Stimulated activated CD4-positive, alpha-beta T cell treated with anti-CD3 and anti-CD28 coated beads, Interleukin-4, amount 100 ng/mL, for 48 hours (primary cell): Measurements from ENCODE around the gene VAC14.
A peak's percentile ranks its signal among the peaks of the same experiment; 100 is the strongest.
"Not testable (repeated sequence)": the region's sequence is repeated elsewhere in the genome, so short reads cannot be mapped to it uniquely, and the experiment has no call there.

Experiments used
- DNase-seq, 2 donors: peaks; one replicate each; pipeline ENCODE4 v3.0.0-alpha.2; 2020; ENCODE audit warnings: low read depth in 2 of 2

Gene VAC14

GRCh38 chr16:70800781-70801480 lies at the start of gene VAC14:
TSS of gene VAC14 (minus strand) at chr16:70801158. CDS start at chr16:70800900, 258 bp downstream.
- DNase-seq, result peak; percentile 94 to 97

GRCh38 chr16:70823498-70824118 lies 22.6 kb upstream of the VAC14 start:
- DNase-seq, result not testable (repeated sequence)

- DNase-seq, result not testable (repeated sequence)
Observed at GRCh38 chr16:70822734-70823133, 21.8 kb upstream of the VAC14 start.

DNA sequence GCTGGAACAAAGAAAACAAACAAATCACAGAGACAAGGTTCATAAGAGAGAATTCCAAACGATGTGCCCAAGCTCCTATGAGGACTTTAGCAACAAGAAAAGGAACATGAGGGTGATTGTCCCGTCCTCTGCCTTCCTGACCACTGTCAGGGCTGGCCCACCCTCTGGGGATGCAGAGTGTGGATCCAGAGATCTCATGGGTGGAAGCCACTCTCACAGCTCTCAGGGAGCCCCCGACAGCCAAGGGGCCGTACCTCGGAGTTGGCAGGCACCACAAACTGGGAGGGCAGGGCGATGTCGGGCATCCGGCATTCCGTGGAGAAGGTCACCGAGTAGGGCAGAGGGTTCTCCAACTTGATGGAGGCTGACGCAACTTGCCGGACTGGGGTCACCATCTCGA lies 17.1 kb upstream of the VAC14 start:
- not testable (repeated sequence) for DNase-seq

- no peak for DNase-seq
Observed at GRCh38 chr16:70809392-70810060, 8.6 kb upstream of the VAC14 start.

- no peak for DNase-seq
Observed at GRCh38 chr16:70808371-70808770, 7.4 kb upstream of the VAC14 start.

DNA sequence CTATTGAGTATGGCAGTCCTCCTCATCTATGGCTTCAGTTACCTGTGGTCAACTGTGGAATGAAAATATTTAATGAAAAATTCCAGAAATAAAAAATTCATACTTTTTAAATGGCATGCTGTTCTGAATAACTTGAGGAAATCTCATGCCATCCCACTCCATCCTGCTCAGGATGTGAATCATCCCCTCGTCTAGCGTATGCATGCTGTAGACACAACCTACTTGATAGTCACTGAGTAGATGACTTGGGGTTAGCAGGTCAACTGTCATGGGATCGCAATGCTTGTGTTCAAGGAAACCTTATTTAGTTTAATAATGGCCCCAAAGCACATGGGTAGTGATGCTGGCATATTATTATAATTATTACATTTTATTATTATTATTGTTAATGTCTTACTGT lies 4.8 kb upstream of the VAC14 start:
- no peak for DNase-seq

DNA sequence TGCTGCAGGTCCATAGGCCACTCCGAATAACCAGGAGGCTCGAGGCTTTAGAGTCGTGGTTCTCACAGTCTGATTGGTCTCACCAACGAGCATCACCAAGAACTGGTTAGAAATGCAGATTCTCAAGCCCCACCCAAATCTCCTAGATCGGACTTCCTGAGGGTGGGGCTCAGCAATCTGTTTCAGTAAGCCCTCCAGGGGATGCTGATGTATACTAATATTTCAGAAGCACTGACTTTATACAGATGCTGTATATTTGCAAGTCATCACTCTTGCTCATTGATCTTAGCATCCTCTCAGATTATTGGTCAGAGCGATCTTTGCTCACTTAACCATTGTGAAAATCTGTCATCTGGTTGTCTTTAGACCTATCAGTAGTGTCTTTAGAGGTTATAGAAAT lies 4.4 kb upstream of the VAC14 start:
- DNase-seq, result no peak

DNA sequence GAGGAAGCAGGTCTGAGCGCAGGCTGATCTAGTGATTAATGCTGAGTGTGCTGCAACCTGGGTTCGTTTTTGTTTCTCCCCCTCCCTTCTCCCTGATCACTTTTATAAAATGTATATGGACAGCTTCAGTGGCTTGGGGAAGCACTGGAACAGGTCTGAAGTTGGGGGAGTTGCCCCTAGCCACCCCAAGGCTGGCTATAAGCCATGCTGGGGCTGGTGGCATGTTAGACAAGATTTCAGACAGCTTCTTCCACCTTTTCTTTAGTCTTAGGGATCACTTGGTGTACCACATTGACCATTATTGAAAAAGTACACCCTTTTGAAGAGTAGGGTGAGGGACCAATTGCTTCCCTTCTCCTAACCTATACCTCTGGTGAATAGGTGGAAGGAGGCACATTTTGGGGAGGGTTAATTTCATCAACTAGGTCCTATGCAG lies 3.8 kb upstream of the VAC14 start:
- DNase-seq, result no peak

- DNase-seq, result no peak
Observed at GRCh38 chr16:70804153-70804733, 3.3 kb upstream of the VAC14 start.

DNA sequence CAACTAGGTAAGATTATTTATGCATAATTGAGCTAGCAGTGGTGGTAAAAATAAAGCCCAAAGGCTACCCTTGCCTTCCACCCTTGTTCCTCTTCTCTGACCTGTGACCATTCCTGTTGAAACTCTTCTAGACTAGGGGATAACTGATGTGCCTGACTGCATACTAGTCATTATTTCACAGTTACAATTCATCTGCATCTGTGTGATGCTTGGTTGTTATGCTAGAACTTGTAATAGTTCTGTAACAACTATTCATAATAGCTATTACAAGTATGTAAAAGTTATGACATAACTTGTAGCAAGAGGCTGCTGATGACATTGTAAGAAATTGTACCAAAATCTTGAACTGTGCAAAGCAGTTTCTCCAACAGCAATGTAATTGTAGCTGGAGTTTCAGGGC lies 2.4 kb upstream of the VAC14 start:
- DNase-seq, result no peak

DNA sequence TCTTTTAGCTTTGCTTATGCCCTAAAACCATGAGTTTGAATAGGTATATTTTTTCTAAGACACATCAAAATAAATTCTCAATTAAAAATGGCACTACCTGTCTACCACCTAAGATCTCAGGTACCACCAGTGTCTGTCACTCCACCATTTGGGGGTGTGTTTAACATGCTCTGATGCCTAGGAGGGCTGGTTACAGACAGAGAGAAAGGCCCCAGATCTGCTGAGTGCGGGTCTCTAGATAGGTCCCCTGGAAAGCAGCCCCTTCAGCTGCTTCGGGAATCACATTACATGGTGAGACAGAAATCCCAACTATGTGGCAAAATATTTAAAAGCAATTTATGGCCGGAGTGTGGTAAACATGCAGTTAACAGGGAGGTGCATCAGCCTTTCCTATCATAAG lies 653 bp upstream of the VAC14 start:
- no peak for DNase-seq

DNA sequence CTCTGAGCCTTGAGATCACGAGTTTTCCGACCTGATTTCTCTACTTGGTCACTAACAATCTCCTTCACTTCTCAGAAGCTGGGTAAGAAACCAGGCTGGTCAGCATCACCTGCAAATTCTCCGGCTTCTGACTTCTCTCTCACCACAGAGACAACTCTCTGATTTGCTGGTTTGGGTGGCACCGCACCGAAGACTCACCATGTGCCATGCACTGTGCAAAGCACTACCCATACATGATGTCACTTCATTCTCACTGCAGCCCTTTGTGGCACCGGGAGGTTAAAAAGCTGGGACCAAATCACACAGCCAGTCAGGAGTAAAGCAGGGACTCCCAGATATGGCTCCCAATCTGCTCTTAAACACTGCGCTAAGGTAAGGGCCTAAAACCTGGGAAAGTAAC lies 647 bp downstream of the VAC14 start:
- no peak for DNase-seq

- DNase-seq, result no peak
Observed at GRCh38 chr16:70796301-70796700, 4.7 kb downstream of the VAC14 start.

DNA sequence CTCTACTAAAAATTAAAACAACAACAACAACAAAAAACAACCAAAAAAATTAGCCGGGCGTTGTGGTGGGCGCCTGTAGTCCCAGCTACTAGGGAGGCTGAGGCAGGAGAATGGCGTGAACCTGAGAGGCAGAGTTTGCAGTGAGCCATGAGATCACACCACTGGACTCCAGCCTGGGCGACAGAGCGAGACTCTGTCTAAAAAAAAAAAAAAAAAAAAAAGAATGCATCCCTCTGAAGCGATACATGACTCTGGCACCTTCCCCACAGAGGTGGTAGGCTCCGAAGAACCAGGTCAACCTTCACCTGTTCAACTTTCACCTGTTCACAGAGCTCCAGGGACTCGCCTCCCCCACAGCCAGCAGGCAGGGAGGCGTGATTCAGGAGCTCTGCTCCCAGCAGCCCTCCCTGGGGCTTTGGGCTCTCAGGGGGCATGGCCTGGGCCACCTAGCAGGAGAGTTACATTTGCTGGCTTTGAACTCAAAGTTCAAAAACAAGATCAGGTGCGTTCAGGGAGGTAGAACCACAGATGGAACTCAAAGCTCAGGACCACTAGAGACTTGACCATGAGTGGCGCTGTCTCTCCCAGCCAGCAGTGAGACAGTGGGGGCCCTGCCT lies 5.6 kb downstream of the VAC14 start:
- DNase-seq, result no peak

GRCh38 chr16:70793851-70794502 lies 7.0 kb downstream of the VAC14 start:
- no peak for DNase-seq

DNA sequence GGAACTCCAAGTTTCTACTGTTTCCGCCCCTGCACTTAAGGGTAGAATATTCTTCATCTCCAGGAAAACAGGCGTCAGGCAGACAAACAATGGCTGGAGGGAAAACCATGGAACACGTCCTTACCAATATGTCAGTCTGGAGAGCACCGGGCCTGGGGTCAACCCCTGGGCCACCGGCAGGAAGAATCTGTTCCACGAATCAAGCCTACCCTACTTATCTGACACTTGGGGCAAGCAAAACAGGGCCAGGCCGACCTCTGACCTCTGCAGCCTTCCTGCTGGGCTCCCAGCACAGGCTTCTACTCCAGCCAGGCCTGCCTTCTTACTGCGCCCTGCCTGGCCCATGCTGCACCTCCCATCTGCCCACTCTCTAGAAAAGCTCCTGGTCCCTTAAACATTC lies 10.1 kb downstream of the VAC14 start:
- DNase-seq, result no peak

GRCh38 chr16:70789595-70790447 lies 11.1 kb downstream of the VAC14 start:
- DNase-seq, result no peak

- no peak for DNase-seq
Observed at GRCh38 chr16:70788668-70789594, 12.0 kb downstream of the VAC14 start.
